HG03521 (cell line): ENCODE data around the gene FARP1.

Experiments used
- ATAC-seq: cut with Tn5 transposase; IDR thresholded peaks from one replicate; pipeline ENCODE4 v1.9.1; 2021; ENCODE audit warnings: mild to moderate bottlenecking, moderate library complexity; ENCODE audit not compliant: unreplicated experiment

The FARP1 gene

DNA sequence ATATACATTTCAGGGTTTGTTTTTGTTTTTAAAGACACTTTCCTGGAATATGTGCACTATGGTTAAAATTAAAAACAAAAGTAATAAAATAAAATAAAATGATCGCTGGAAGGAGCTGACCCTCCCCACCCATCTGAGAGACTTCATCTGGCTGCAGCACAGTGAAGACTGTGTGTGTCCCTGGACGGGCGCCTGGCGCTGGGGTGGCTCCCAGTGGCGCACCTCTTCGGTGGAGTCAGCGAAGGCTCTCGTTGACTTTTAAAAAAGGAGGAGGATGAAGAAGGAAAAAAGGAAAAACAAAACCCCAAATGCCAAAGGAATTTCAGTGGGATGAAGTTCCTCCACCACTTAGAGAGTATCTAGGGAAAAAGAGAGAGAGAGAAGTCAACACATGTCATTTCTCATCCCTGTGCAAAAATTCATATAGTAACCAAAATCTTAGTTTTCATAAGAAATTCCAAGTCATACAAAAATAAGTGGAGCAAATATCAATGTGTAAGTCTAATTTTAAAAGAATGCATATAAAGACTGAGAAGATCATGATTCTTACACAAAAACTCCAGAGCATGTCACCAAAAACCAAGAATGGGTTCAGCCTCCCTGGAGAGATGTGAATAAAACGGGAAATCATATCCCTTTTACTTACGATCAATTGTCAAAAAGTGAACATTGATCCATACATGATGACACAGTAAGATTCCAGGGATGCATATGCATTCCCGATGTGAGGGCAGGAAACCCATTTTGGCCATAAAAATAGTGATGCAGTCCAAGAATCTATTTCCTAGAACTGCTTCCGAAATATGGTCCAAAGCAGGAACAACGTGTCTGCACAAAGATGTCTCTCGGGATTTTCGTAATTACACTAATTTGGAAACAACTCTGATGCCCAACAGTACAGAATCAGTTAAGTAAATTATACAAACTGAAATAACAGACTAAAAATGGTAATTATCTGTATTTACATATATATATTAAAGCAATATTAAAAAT is 310.3 kb downstream of the FARP1 start:
- ATAC-seq, result no peak

GRCh38 chr13:98454389-98454881 is 311.5 kb downstream of the FARP1 start:
- no peak for ATAC-seq

DNA sequence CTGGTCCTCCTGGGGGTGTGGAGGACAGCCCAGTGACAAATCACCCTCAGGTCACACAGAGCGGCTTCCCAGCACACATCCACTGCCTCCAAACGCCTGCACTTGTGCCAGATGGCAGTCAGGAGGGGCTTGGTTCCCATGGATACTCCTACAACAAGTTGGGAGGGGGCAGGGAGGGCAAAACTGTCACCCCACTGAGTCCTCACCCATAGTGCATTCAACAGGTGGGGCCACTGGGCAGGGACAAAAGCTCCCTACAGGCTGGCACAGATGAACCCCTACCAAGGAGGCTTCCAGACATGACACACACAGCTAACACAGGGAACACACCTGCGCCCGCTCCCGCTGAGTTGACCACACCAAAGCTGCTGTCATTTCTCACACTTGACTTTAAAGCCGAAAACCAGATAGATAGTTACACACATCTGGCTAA is 313.5 kb downstream of the FARP1 start:
- no peak for ATAC-seq

DNA sequence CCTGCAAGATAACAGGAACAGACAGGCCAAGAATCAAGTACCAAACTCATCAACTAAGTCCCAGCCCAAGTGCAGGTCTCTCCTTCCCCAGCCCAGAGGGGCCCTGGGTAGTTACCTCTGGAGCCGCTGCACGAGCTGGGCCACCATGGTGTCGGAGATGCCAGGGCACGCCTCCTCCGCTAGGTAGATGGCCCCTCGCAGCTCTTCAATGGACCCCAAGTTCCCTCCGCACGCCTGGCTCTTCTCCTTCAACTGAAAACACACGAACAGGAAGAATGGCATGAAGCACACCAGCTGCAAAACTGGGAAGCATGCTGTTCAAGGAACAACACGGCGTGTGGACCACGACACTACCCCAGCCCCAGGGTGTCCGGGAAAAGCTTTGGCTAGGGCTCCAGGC is 314.2 kb downstream of the FARP1 start:
- no peak for ATAC-seq

DNA sequence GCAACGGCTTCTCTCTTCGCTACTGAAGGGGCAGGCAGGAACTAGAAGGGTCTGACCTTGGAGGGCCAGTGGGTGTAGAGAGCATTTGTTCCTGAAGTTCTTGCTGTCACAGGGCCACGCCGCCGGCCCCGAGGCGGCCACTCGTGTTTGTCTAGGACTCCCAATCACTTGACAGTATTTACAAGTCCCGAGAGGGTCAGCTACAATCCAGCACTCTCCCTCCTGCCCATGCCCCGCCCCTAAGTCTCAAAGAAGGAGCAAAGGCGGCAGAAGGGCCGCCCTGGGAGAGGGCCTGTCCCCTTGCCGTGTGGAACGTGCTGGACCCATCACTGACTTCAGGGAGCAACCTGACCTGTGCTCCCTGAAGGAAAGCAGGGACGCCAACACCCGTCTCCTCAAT is 315.5 kb downstream of the FARP1 start:
- no peak for ATAC-seq

- ATAC-seq, result no peak
Observed at GRCh38 chr13:98459171-98459681, 316.3 kb downstream of the FARP1 start.

GRCh38 chr13:98459721-98460370 is 317.0 kb downstream of the FARP1 start:
- no peak for ATAC-seq

DNA sequence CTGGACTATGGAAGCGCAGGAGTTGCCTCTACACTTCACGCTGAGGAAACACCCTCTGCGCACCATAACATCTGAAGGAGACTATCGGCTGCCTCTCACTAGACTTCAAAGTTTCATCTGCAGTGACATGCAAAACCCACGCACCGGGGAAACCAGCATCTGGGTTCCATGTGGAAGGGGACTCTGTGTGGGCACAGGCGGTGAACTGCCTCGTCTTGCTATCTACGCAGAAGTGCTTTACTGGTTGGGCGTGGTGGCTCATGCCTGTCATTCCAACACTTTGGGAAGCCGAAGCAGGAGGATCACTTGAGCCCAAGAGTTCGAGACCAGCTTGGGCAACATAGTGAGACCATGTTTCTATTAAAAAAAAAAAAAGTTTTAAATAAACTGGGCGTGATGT is 317.6 kb downstream of the FARP1 start:
- no peak for ATAC-seq

GRCh38 chr13:98461486-98462240 is 318.8 kb downstream of the FARP1 start:
- ATAC-seq, result no peak

DNA sequence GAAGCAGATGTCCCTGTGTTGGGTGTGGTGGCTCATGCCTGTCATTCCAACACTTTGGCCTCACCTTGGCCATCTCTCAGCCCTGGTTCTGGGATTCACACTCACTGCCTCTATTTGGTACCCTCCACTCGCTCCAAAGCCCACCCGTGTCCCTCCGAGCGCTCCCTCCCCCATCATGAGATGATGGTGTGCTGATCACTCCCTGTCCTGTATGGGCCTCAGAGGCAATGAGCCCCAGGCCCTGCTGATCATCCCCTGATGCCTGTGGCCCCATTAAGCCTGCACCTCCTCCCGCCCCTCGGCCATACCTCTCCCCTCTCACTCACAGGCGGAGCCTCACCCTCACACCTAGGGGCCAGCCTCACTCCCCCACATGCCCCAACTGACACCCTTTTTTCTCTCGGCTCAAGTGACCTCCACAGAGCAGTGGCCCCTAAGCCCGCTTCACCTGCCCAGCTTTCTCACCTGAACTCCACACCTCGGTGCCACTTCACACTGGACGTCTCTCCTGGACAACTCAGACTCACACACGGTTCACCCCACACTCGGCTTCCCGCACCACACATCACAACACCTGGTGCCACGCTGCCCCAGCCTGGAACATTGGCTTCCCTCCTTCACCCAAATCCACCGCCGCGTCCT is 319.5 kb downstream of the FARP1 start:
- no peak for ATAC-seq

GRCh38 chr13:98462946-98463345 is 320.1 kb downstream of the FARP1 start:
- ATAC-seq, result no peak

DNA sequence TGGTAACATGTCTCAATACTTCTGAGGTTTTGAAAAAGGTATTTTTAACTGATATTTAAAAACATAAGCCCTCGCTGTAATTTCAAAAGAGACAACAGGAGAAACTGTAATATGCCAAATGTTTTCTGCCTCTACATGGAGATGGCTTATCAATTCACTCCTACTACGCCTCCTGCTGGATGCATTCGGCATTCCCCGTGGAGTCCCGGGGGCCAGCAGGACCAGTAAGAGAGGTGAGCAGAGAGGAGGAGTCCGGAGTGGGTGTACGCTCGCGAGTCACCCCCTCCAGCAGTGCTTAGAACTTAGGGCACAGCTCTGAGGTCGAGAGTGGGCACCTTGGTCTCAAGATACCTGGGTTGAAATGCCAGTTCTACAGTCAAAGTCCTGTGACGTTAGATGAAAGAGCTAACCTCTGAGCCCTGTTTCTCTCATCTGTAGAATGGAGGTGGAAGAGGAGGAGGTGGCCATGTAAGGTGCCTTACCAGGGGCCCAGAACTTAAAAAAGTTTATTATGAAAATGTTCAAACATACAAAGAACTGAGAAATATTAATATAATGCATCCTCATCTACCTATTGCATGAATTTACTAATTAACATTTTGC is 323.8 kb downstream of the FARP1 start:
- no peak for ATAC-seq

- ATAC-seq, result no peak
Observed at GRCh38 chr13:98467263-98467985, 324.5 kb downstream of the FARP1 start.

DNA sequence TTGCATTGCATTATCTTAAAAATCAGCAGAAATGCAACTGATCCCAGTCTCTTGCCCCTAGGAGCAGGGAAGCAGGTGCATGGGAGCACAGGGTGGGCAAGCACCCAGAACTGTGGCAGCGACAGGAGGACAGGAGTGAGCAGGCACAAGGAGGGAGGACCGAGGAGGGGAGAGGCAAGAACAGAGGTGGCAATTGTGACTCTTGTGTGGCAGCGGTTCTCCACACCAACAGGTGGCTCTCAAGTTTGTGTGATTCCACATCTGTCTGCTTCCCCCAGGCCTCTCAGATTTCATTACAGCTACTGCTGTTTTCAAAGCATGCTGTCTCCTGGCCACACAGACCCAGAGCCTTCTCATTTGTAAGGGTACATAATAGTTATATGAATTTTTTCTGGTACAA is 325.5 kb downstream of the FARP1 start:
- no peak for ATAC-seq

GRCh38 chr13:98468929-98469328 is 326.0 kb downstream of the FARP1 start:
- no peak for ATAC-seq

- no peak for ATAC-seq
Observed at GRCh38 chr13:98470920-98471319, 328.0 kb downstream of the FARP1 start.

DNA sequence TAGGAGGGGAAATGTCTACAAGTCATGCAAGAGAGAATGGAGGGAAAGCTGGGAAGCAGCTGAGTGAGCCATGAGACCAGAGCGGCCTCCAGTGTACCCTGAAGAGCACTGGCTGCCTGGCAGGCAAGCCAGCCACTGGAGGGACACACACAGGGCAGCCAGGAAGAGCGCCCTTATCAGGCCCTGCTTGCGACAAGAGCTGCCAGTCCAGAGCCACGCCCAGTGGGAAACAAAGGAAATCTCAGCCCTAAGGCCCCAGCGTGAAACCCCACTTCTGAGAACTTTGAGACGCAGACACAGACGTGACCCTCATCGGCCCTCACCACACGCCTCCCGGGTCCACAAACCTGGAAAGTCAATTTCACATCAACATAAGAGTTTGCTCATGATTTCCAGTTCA is 329.0 kb downstream of the FARP1 start:
- no peak for ATAC-seq

DNA sequence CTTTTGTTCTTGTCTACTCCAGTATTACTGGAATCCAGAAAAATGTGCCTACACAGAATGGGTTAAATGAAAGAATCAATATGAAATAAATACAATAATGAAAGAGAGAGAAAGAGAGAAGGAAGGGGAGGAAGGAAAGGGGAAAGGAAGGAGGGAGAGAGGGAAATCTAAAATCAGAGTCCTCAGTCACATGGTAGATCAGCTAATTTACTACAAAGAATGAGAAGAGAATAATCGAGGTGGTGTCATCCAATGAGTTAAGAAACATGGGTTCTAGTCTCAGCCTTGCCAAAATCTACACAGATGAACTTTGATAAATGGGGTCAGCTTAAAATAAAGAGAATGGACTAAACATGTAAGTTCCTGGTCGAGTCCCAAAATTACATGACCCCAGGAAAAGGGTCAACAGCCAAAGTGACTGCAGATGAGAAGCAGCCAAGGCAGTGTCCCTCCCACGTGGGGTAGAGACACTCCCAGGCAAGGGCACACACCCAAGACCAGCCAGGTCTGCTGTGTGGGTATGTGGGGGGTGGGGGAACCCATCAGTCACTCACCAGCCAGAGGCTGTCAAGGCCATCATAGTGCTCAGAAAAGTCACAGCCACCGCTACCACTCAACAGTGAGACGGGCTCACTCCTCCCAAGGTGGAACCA is 330.4 kb downstream of the FARP1 start:
- no peak for ATAC-seq

- no peak for ATAC-seq
Observed at GRCh38 chr13:98473788-98474144, 330.9 kb downstream of the FARP1 start.
